Adipocyte (in vitro differentiated cells): ENCODE results near the gene RFX1.
"Not testable (repeated sequence)": the region's sequence is repeated elsewhere in the genome, so short reads cannot be mapped to it uniquely, and the experiment has no call there.

Source experiments
- DNase-seq: peaks from one replicate; pipeline ENCODE4 v3.0.0-alpha.2; 2015; ENCODE audit warnings: low read depth
- H3K27me3 ChIP-seq: replicated peaks from 2 replicates; pipeline ENCODE4 v1.7.0; 2013; ENCODE audit warnings: mild to moderate bottlenecking, low read length, moderate library complexity; ENCODE audit not compliant: control insufficient read depth, insufficient read depth
- H3K36me3 ChIP-seq: 2 replicates; pipeline ENCODE4 v1.7.0; 2013; ENCODE audit warnings: low read length, mild to moderate bottlenecking, moderate library complexity; ENCODE audit not compliant: control insufficient read depth, insufficient read depth, severe bottlenecking
- H3K4me1 ChIP-seq: 2 replicates; pipeline ENCODE4 v1.7.0; 2013; ENCODE audit warnings: mild to moderate bottlenecking, low read length, moderate library complexity; ENCODE audit not compliant: control insufficient read depth, insufficient read depth
- H3K4me3 ChIP-seq: 2 replicates; pipeline ENCODE4 v1.7.0; 2013; ENCODE audit warnings: mild to moderate bottlenecking, low read length, moderate library complexity
- H3K9ac ChIP-seq: 2 replicates; pipeline ENCODE4 v1.7.0; 2013; ENCODE audit warnings: mild to moderate bottlenecking, low read length, moderate library complexity
- H3K9me3 ChIP-seq: 2 replicates; pipeline ENCODE4 v1.7.0; 2013; ENCODE audit warnings: mild to moderate bottlenecking, low read length, moderate library complexity; ENCODE audit not compliant: control insufficient read depth

Gene RFX1

GRCh38 chr19:13975870-13976269 is 30.2 kb downstream of the RFX1 start:
- Histone ChIP-seq H3K9me3 (no peaks in the 10 kb centered on the region), H3K36me3 (peaks cover 4% of the 10 kb centered on the region), H3K27me3 (no peaks in the 10 kb centered on the region), H3K4me3 (no peak overlapping the region), H3K9ac (no peak overlapping the region), H3K4me1 (no peaks in the 10 kb centered on the region)
- DNase-seq, result no peak

GRCh38 chr19:13974073-13974472 is 32.0 kb downstream of the RFX1 start:
- H3K36me3 ChIP-seq, result peaks cover 10% of the 10 kb centered on the region
- H3K4me3 ChIP-seq, result no peak overlapping the region
- no peaks in the 10 kb centered on the region for H3K9me3 ChIP-seq
- DNase-seq, result no peak
- H3K27me3 ChIP-seq, result no peaks in the 10 kb centered on the region
- no peak overlapping the region for H3K9ac ChIP-seq
- no peaks in the 10 kb centered on the region for H3K4me1 ChIP-seq

GRCh38 chr19:13973479-13973878 is 32.6 kb downstream of the RFX1 start:
- not testable (repeated sequence) for H3K4me1 ChIP-seq, H3K4me3 ChIP-seq, DNase-seq, H3K9ac ChIP-seq, H3K9me3 ChIP-seq, H3K27me3 ChIP-seq
- peaks cover 12% of the 10 kb centered on the region for H3K36me3 ChIP-seq

GRCh38 chr19:13972368-13973155 is 33.6 kb downstream of the RFX1 start:
- peaks cover 12% of the 10 kb centered on the region for H3K36me3 ChIP-seq
- no peaks in the 10 kb centered on the region for H3K27me3 ChIP-seq
- no peak overlapping the region for H3K9ac ChIP-seq
- no peaks in the 10 kb centered on the region for H3K4me1 ChIP-seq
- no peak for DNase-seq
- no peak overlapping the region for H3K4me3 ChIP-seq
- no peaks in the 10 kb centered on the region for H3K9me3 ChIP-seq

- not testable (repeated sequence) for H3K4me3 ChIP-seq, DNase-seq, H3K27me3 ChIP-seq, H3K9ac ChIP-seq, H3K4me1 ChIP-seq, H3K9me3 ChIP-seq
- H3K36me3 ChIP-seq, result peaks cover 17% of the 10 kb centered on the region
Measured at GRCh38 chr19:13971868-13972267, 34.3 kb downstream of the RFX1 start.

- no peak for DNase-seq
- Histone ChIP-seq H3K9ac (no peak overlapping the region), H3K4me3 (no peak overlapping the region), H3K27me3 (no peaks in the 10 kb centered on the region), H3K36me3 (peaks cover 22% of the 10 kb centered on the region), H3K9me3 (no peaks in the 10 kb centered on the region), H3K4me1 (no peaks in the 10 kb centered on the region)
Measured at GRCh38 chr19:13969897-13970296, 36.2 kb downstream of the RFX1 start.

- no peak overlapping the region for H3K4me3 ChIP-seq
- DNase-seq, result no peak
- H3K36me3 ChIP-seq, result peaks cover 22% of the 10 kb centered on the region
Measured at GRCh38 chr19:13968999-13969398, 37.1 kb downstream of the RFX1 start.

GRCh38 chr19:13968383-13968935 is 37.7 kb downstream of the RFX1 start:
- Histone ChIP-seq H3K9ac (no peak overlapping the region), H3K4me3 (no peak overlapping the region), H3K27me3 (no peaks in the 10 kb centered on the region), H3K36me3 (peaks cover 22% of the 10 kb centered on the region), H3K9me3 (no peaks in the 10 kb centered on the region), H3K4me1 (no peaks in the 10 kb centered on the region)
- DNase-seq, result no peak

More at GRCh38 chr19:13968999-13969398, 37.1 kb downstream of the RFX1 start:
- H3K4me1 ChIP-seq, result no peaks in the 10 kb centered on the region
- no peaks in the 10 kb centered on the region for H3K27me3 ChIP-seq
- no peak overlapping the region for H3K9ac ChIP-seq
- no peaks in the 10 kb centered on the region for H3K9me3 ChIP-seq

- not testable (repeated sequence) for H3K4me3 ChIP-seq, H3K9ac ChIP-seq, H3K4me1 ChIP-seq, H3K9me3 ChIP-seq, DNase-seq, H3K27me3 ChIP-seq
- peaks cover 18% of the 10 kb centered on the region for H3K36me3 ChIP-seq
Measured at GRCh38 chr19:13967206-13967605, 38.9 kb downstream of the RFX1 start.

- no peak for DNase-seq
- H3K4me3 ChIP-seq, result no peak overlapping the region
- H3K9ac ChIP-seq, result no peak overlapping the region
- no peaks in the 10 kb centered on the region for H3K9me3 ChIP-seq
- H3K4me1 ChIP-seq, result no peaks in the 10 kb centered on the region
- no peaks in the 10 kb centered on the region for H3K27me3 ChIP-seq
- H3K36me3 ChIP-seq, result peaks cover 18% of the 10 kb centered on the region
Measured at GRCh38 chr19:13966684-13967128, 39.4 kb downstream of the RFX1 start.

- Histone ChIP-seq H3K9me3 (no peaks in the 10 kb centered on the region), H3K9ac (no peak overlapping the region), H3K27me3 (no peaks in the 10 kb centered on the region), H3K4me1 (no peaks in the 10 kb centered on the region), H3K36me3 (peaks cover 21% of the 10 kb centered on the region), H3K4me3 (no peak overlapping the region)
- no peak for DNase-seq
Measured at GRCh38 chr19:13965926-13966683, 40.0 kb downstream of the RFX1 start.
